HepG2 (cell line): ENCODE data around the gene TACC3. TPM values are rescaled to one million over a fixed set of nuclear protein-coding genes. Genes with fewer than 3 reads are reported as not detected.
A peak's percentile ranks its signal among the peaks of the same experiment; 100 is the strongest.

ENCODE experiments used
- AHDC1 ChIP-seq: sonication (generic); formaldehyde crosslinking; IDR thresholded peaks from 2 replicates; pipeline ENCODE4 v1.5.1; 2020; ENCODE audit warnings: mild to moderate bottlenecking, missing genetic modification reagents, borderline replicate concordance
- ARID2 ChIP-seq: sonication (generic); formaldehyde crosslinking; IDR thresholded peaks from 2 replicates; pipeline ENCODE4 v1.8.1; 2022; ENCODE audit warnings: mild to moderate bottlenecking, missing genetic modification reagents, borderline replicate concordance
- ERF ChIP-seq: IDR thresholded peaks from 2 replicates; pipeline ENCODE4 v1.6.1; 2018; ENCODE audit warnings: missing biosample characterization, missing genetic modification reagents
- FOXC1 ChIP-seq: sonication (generic); formaldehyde crosslinking; IDR thresholded peaks from 2 replicates; pipeline ENCODE4 v1.8.0; 2022; ENCODE audit warnings: mild to moderate bottlenecking, missing genetic modification reagents, borderline replicate concordance
- MNT ChIP-seq: fragments of 450-650 bp; IDR thresholded peaks from 2 replicates; pipeline ENCODE4 v1.6.1; 2016
- NR2F1 ChIP-seq, 2 experiments: fragments of 450-650 bp in 1 of 2; formaldehyde crosslinking in 1 of 2; IDR thresholded peaks; 2 replicates each; pipeline versions ENCODE4 v1.5.0 to v1.6.1; 2016 to 2020; ENCODE audit warnings: mild to moderate bottlenecking in 1 of 2, missing compliant biosample characterization in 1 of 2, missing genetic modification reagents in 1 of 2, moderate library complexity in 1 of 2
- RARA ChIP-seq: IDR thresholded peaks from 2 replicates; pipeline ENCODE4 v1.6.1; 2016; ENCODE audit warnings: missing genetic modification reagents, missing compliant biosample characterization
- RELA ChIP-seq: sonication (generic); formaldehyde crosslinking; IDR thresholded peaks from 2 replicates; pipeline ENCODE4 v1.4.0; 2020; ENCODE audit warnings: missing genetic modification reagents
- RXRA ChIP-seq: sonication (generic); formaldehyde crosslinking; IDR thresholded peaks from 2 replicates; pipeline ENCODE4 v1.5.1; 2020; ENCODE audit warnings: missing genetic modification reagents
- TBX2 ChIP-seq: sonication (generic); formaldehyde crosslinking; IDR thresholded peaks from 2 replicates; pipeline ENCODE4 v1.5.0; 2020; ENCODE audit warnings: missing genetic modification reagents, mild to moderate bottlenecking, borderline replicate concordance
- THRA ChIP-seq: sonication (generic); formaldehyde crosslinking; IDR thresholded peaks from 2 replicates; pipeline ENCODE4 v1.4.0; 2020; ENCODE audit warnings: missing genetic modification reagents, borderline replicate concordance
- XRCC5 ChIP-seq: fragments of 200-400 bp; formaldehyde crosslinking; optimal IDR thresholded peaks from 2 replicates; pipeline ENCODE3; 2017; ENCODE audit warnings: mild to moderate bottlenecking, low read length
- ZBTB33 ChIP-seq: sonication (generic); formaldehyde crosslinking; IDR thresholded peaks from 2 replicates; pipeline ENCODE4 v1.4.0; 2020; ENCODE audit warnings: missing genetic modification reagents
- ZMYM3 ChIP-seq: sonication (generic); formaldehyde crosslinking; IDR thresholded peaks from 2 replicates; pipeline ENCODE4 v1.5.1; 2020; ENCODE audit warnings: mild to moderate bottlenecking, missing genetic modification reagents
- ZNF512 ChIP-seq: sonication (generic); formaldehyde crosslinking; IDR thresholded peaks from 2 replicates; pipeline ENCODE4 v1.4.0; 2020; ENCODE audit warnings: mild to moderate bottlenecking, missing genetic modification reagents
- ZNF703 ChIP-seq: sonication (generic); formaldehyde crosslinking; IDR thresholded peaks from 2 replicates; pipeline ENCODE4 v1.5.1; 2020; ENCODE audit warnings: missing genetic modification reagents, mild to moderate bottlenecking, moderate library complexity, borderline replicate concordance
- ZSCAN30 ChIP-seq: sonication (generic); formaldehyde crosslinking; IDR thresholded peaks from 2 replicates; pipeline ENCODE4 v1.5.0; 2020; ENCODE audit warnings: mild to moderate bottlenecking, missing genetic modification reagents
- polyA plus RNA-seq, 8 experiments: library from polyadenylated mRNA; depleted of rRNA in 3 of 8; stranded (reverse) in 7 of 8; unstranded in 1 of 8; fragments of >200 nt; fragmentation: Illumina TruSeq in 4 of 8; extraction: Trizol in 4 of 8; gene quantifications; 2 replicates each; pipeline versions ENCODE4 v1.2.1 to v1.2.3, GENCODE V29; 2011 to 2016; ENCODE audit warnings: low read depth in 4 of 8, missing spikeins in 1 of 8, mixed read lengths in 1 of 8; ENCODE audit not compliant: insufficient read depth in 1 of 8
- total RNA-seq, 5 experiments: library from RNA; depleted of rRNA; stranded (reverse); fragments of >200 nt; fragmentation: Illumina TruSeq; extraction: Trizol; gene quantifications; 2 replicates each; pipeline ENCODE4 v1.2.3, GENCODE V29; 2016; ENCODE audit warnings: low read depth in 1 of 5

The TACC3 gene
- total and polyA plus RNA-seq, 2 of the 13 experiments (the other 11 are each of a cell fraction or from before 2014, with no cell fraction given) = 20.3 to 21.2 TPM

GRCh38 chr4:1747603-1747967 lies 26.3 kb downstream of the TACC3 start (continued):
- TF ChIP-seq AHDC1 (CRISPR knock-in tag) = peak; percentile 27; the same call in 1 of the 2 replicates
- 0 out of 2 replicates have a peak, but pooled peaks have one; percentile 13 for TF ChIP-seq ZMYM3
- TF ChIP-seq ARID2 = peak; percentile 42; the same call in 1 of the 2 replicates
- TF ChIP-seq ZBTB33 (CRISPR knock-in tag) = peak; percentile 99
- 0 out of 2 replicates have a peak, but pooled peaks have one; percentile 5 for TF ChIP-seq ZSCAN30 (CRISPR knock-in tag)
- peak; percentile 98 for TF ChIP-seq RXRA (CRISPR knock-in tag)
- 0 out of 2 replicates have a peak, but pooled peaks have one; percentile 36 for TF ChIP-seq ZNF703 (CRISPR knock-in tag)
- no peak for TF ChIP-seq RELA
- TF ChIP-seq NR2F1 (CRISPR knock-in tag; IDR thresholded peaks at IDR 0.05) = 0 out of 4 replicates have a peak, but pooled peaks of 1 of the 2 experiments have one; percentile 12
- peak; percentile 24; the same call in 1 of the 2 replicates for TF ChIP-seq TBX2
- peak; percentile 57 for TF ChIP-seq RARA
- TF ChIP-seq ERF (CRISPR knock-in tag) = peak; percentile 1; the same call in 1 of the 2 replicates
- TF ChIP-seq XRCC5 = no peak
- TF ChIP-seq THRA = peak; percentile 96; the same call in 1 of the 2 replicates
- no peak for TF ChIP-seq FOXC1 (CRISPR knock-in tag)
- no peak for TF ChIP-seq ZNF512 (CRISPR knock-in tag)
- TF ChIP-seq MNT = peak; percentile 53
